WTC11 (cell line): Measurements from ENCODE around the gene SLC35E3.

ENCODE experiments used
- CREM ChIP-seq: sonication (generic); formaldehyde crosslinking; IDR thresholded peaks from 2 replicates; pipeline ENCODE4 v1.8.1; 2022; ENCODE audit warnings: mild to moderate bottlenecking, missing genetic modification reagents, moderate library complexity
- CTCF ChIP-seq: fragments of 200-600 bp; IDR thresholded peaks from 2 replicates; pipeline ENCODE4 v1.8.0; 2022; ENCODE audit warnings: antibody characterized with exemption
- ESRRA ChIP-seq: sonication (generic); formaldehyde crosslinking; IDR thresholded peaks from 2 replicates; pipeline ENCODE4 v1.8.1; 2022; ENCODE audit warnings: mild to moderate bottlenecking, missing genetic modification reagents, borderline replicate concordance
- IRF1 ChIP-seq: sonication (generic); formaldehyde crosslinking; IDR thresholded peaks from 2 replicates; pipeline ENCODE4 v1.8.0; 2023; ENCODE audit warnings: missing genetic modification reagents
- MLX ChIP-seq: sonication (generic); formaldehyde crosslinking; IDR thresholded peaks from 2 replicates; pipeline ENCODE4 v1.8.1; 2023; ENCODE audit warnings: mild to moderate bottlenecking, missing genetic modification reagents, moderate library complexity
- NFE2L1 ChIP-seq: sonication (generic); formaldehyde crosslinking; IDR thresholded peaks from 2 replicates; pipeline ENCODE4 v1.8.1; 2023; ENCODE audit warnings: missing genetic modification reagents
- TP53 ChIP-seq: sonication (generic); formaldehyde crosslinking; IDR thresholded peaks from 2 replicates; pipeline ENCODE4 v1.8.1; 2023; ENCODE audit warnings: mild to moderate bottlenecking, missing genetic modification reagents
- TF ChIP-seq, protein P1 (sequence below): sonication (generic); formaldehyde crosslinking; conservative IDR thresholded peaks from 2 replicates; pipeline ENCODE4 v1.8.1; 2023; ENCODE audit warnings: mild to moderate bottlenecking, low read depth, missing genetic modification reagents, moderate library complexity

- TF ChIP-seq ESRRA (CRISPR knock-in tag), result no peak
- TF ChIP-seq CTCF, result no peak
- TF ChIP-seq NFE2L1 (CRISPR knock-in tag), result no peak
- TF ChIP-seq IRF1 (CRISPR knock-in tag), result no peak
- TF ChIP-seq TP53 (CRISPR knock-in tag), result no peak
- TF ChIP-seq CREM (CRISPR knock-in tag), result no peak
- TF ChIP-seq, protein P1, sequence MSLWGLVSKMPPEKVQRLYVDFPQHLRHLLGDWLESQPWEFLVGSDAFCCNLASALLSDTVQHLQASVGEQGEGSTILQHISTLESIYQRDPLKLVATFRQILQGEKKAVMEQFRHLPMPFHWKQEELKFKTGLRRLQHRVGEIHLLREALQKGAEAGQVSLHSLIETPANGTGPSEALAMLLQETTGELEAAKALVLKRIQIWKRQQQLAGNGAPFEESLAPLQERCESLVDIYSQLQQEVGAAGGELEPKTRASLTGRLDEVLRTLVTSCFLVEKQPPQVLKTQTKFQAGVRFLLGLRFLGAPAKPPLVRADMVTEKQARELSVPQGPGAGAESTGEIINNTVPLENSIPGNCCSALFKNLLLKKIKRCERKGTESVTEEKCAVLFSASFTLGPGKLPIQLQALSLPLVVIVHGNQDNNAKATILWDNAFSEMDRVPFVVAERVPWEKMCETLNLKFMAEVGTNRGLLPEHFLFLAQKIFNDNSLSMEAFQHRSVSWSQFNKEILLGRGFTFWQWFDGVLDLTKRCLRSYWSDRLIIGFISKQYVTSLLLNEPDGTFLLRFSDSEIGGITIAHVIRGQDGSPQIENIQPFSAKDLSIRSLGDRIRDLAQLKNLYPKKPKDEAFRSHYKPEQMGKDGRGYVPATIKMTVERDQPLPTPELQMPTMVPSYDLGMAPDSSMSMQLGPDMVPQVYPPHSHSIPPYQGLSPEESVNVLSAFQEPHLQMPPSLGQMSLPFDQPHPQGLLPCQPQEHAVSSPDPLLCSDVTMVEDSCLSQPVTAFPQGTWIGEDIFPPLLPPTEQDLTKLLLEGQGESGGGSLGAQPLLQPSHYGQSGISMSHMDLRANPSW (CRISPR knock-in tag), result no peak
- TF ChIP-seq MLX (CRISPR knock-in tag), result no peak
Observed at GRCh38 chr12:68760806-68761441, 14.9 kb downstream of the SLC35E3 start.
